ENCODE data around the gene PPIL1. TPM values are rescaled to one million over a fixed set of nuclear protein-coding genes. Genes with fewer than 3 reads are reported as not detected.

The PPIL1 gene
- total and polyA plus RNA-seq, 2 donors (not counting 1 experiment from before 2014, with no cell fraction given) = 17.5 to 30.6 TPM

DNA sequence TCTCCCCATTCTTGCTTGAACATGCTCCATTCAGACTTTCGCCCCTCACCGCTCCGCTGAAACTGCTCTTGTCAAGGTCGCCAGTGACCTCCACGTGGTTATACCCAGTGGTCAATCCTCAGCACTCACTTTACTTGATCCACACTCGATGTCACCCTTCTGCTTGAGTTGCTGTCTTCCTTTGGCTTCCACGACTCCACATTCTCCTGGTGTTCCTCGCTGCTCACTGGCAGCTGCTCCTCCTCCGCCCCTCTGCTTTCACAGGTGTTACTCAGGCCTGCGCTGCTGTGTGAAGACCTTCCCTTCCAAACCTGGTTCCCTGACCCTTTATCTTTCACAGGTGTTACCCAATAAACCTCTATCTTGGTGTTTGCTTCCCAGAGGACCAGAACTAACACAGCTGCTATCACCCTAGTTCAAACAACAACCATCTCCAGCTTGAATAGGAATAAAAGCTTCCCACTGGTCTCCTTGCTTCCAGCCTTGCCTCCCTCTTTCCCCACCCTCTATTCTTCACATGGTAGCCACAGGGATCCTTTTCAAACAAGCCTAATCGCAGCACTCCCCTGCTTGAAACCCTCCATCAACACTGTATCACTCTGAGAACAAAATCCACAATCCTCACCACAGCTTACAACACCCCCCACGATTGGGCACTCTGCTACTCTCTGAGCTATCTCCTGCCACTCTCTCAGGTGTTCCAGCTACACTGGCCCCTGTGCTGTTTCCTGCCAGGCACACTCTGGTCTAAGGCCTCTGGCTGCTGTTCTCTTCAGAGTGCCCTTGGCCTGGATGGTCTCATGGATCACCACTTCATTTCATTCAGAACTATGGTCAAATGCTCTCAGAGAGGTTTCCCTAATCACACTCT lies 10.7 kb downstream of the PPIL1 start:
- Histone ChIP-seq H4K20me1 (ENCODE audit: control insufficient read depth, extremely low read depth, insufficient read depth, low read length) (no peaks in the 10 kb centered on the region), H2AFZ (ENCODE audit: low read length) (no peak overlapping the region), H3K9me3 (ENCODE audit: control insufficient read depth, insufficient read depth, low read depth, low read length) (no peaks in the 10 kb centered on the region), H3K36me3 (ENCODE audit: control insufficient read depth, insufficient read depth, low read length) (peaks cover 2% of the 10 kb centered on the region), H3K9ac (ENCODE audit: insufficient read depth, low read length) (no peak overlapping the region), H3K4me3 (replicated peaks in 1 of 4; ENCODE audit: control extremely low read depth in 1 of 4, insufficient read depth in 1 of 4, low read depth in 3 of 4, low read length in 4 of 4) (no peak overlapping the region), H3K27me3 (ENCODE audit: control insufficient read depth, insufficient read depth, low read length) (no peaks in the 10 kb centered on the region), H3K27ac (ENCODE audit: insufficient read depth, low read length) (no peak overlapping the region), H3K4me1 (ENCODE audit: control insufficient read depth, extremely low read depth, insufficient read depth, low read length) (no peaks in the 10 kb centered on the region), H3K4me2 (ENCODE audit: extremely low read depth, insufficient read depth, low read length) (no peak overlapping the region), H3K79me2 (ENCODE audit: control insufficient read depth, insufficient read depth, low read length) (peaks cover 2% of the 10 kb centered on the region)
- no peak for TF ChIP-seq EZH2 (IDR thresholded peaks at IDR 0.05; ENCODE audit: low read length, missing control alignments)
- TF ChIP-seq, protein P1, sequence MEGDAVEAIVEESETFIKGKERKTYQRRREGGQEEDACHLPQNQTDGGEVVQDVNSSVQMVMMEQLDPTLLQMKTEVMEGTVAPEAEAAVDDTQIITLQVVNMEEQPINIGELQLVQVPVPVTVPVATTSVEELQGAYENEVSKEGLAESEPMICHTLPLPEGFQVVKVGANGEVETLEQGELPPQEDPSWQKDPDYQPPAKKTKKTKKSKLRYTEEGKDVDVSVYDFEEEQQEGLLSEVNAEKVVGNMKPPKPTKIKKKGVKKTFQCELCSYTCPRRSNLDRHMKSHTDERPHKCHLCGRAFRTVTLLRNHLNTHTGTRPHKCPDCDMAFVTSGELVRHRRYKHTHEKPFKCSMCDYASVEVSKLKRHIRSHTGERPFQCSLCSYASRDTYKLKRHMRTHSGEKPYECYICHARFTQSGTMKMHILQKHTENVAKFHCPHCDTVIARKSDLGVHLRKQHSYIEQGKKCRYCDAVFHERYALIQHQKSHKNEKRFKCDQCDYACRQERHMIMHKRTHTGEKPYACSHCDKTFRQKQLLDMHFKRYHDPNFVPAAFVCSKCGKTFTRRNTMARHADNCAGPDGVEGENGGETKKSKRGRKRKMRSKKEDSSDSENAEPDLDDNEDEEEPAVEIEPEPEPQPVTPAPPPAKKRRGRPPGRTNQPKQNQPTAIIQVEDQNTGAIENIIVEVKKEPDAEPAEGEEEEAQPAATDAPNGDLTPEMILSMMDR (conservative IDR thresholded peaks at IDR 0.05 in 1 of 2, IDR thresholded peaks at IDR 0.05 in 1 of 2; ENCODE audit: low read depth in 1 of 2, low read length in 2 of 2) = no peak
- DNase-seq (ENCODE audit: low read depth in 2 of 2) = no peak

DNA sequence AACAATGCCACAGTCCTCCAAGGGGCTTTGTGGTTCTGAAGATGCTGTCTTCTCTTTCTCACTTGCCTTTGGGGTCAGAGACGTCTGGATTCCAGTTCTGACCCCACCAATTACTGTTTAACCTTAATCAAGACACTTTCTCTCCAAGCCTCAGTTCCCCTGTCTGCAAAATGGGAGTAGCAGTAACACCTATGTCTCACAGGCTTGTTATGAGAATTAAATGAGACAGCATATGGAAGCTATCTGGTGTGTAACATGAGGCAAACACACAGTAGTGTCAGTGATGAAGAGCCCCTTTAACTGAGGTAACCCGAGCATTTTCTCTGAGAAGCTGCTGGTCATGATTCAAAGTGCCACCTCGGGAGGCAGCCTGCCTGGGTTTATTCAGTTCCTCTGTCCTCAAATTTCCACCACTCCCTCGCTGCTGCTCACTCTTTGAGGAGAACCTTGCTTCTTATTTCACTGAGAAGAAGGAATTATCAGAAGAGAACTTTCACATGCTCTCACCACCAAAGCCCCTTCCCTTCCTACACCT lies 11.7 kb downstream of the PPIL1 start:
- H4K20me1 ChIP-seq (ENCODE audit: control insufficient read depth, extremely low read depth, insufficient read depth, low read length) = no peaks in the 10 kb centered on the region
- no peak overlapping the region for H3K9ac ChIP-seq (ENCODE audit: insufficient read depth, low read length)
- H3K4me3 ChIP-seq (replicated peaks in 1 of 4; ENCODE audit: control extremely low read depth in 1 of 4, insufficient read depth in 1 of 4, low read depth in 3 of 4, low read length in 4 of 4) = no peak overlapping the region
- peaks cover 2% of the 10 kb centered on the region for H3K79me2 ChIP-seq (ENCODE audit: control insufficient read depth, insufficient read depth, low read length)
- no peak overlapping the region for H3K27ac ChIP-seq (ENCODE audit: insufficient read depth, low read length)
- peaks cover 2% of the 10 kb centered on the region for H3K4me1 ChIP-seq (ENCODE audit: control insufficient read depth, extremely low read depth, insufficient read depth, low read length)
- H3K4me2 ChIP-seq (ENCODE audit: extremely low read depth, insufficient read depth, low read length) = no peak overlapping the region
- no peaks in the 10 kb centered on the region for H3K27me3 ChIP-seq (ENCODE audit: control insufficient read depth, insufficient read depth, low read length)
- no peak overlapping the region for H2AFZ ChIP-seq (ENCODE audit: low read length)
- no peak for DNase-seq (ENCODE audit: low read depth in 2 of 2)
- peaks cover 2% of the 10 kb centered on the region for H3K36me3 ChIP-seq (ENCODE audit: control insufficient read depth, insufficient read depth, low read length)
- H3K9me3 ChIP-seq (ENCODE audit: control insufficient read depth, insufficient read depth, low read depth, low read length) = no peaks in the 10 kb centered on the region
- TF ChIP-seq, protein P1 (conservative IDR thresholded peaks at IDR 0.05 in 1 of 2, IDR thresholded peaks at IDR 0.05 in 1 of 2; ENCODE audit: low read depth in 1 of 2, low read length in 2 of 2) = no peak
- no peak for TF ChIP-seq EZH2 (IDR thresholded peaks at IDR 0.05; ENCODE audit: low read length, missing control alignments)

DNA sequence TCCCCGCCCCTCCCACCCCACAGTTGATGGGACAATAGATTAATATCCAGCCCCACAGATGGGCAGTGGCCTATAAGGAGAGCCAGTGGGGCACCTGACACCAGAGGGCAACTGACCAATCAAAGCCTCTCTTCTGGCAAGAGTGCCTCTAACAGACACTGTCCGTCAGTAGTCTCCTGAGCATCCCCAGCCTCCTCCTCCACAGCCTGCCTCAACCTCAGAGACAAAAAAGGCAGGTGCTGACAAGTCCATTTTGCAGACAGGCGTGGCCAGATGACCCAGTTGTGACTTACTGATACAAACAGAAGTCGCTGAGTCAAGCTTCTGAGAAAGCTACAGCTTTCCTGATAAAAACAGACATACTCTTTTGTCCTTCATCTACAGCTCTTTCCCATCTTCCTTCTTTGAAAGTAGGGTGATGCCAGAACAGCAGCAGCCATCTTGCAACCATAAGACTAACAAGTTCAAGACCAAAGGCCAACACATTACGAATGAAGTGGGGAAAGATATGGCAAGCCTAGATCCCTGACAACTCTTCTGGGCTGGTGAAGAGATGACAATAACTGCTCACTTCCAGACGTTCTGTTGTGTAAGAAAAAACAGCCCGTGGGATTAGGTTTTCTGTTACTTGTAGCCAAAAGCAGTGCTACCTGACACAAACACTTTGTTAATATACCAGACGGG lies 12.3 kb downstream of the PPIL1 start:
- H2AFZ ChIP-seq (ENCODE audit: low read length) = no peak overlapping the region
- no peaks in the 10 kb centered on the region for H4K20me1 ChIP-seq (ENCODE audit: control insufficient read depth, extremely low read depth, insufficient read depth, low read length)
- no peaks in the 10 kb centered on the region for H3K9me3 ChIP-seq (ENCODE audit: control insufficient read depth, insufficient read depth, low read depth, low read length)
- no peak overlapping the region for H3K27ac ChIP-seq (ENCODE audit: insufficient read depth, low read length)
- no peak overlapping the region for H3K4me2 ChIP-seq (ENCODE audit: extremely low read depth, insufficient read depth, low read length)
- H3K4me3 ChIP-seq (replicated peaks in 1 of 4; ENCODE audit: control extremely low read depth in 1 of 4, insufficient read depth in 1 of 4, low read depth in 3 of 4, low read length in 4 of 4) = no peak overlapping the region
- peaks cover 2% of the 10 kb centered on the region for H3K36me3 ChIP-seq (ENCODE audit: control insufficient read depth, insufficient read depth, low read length)
- peaks cover 4% of the 10 kb centered on the region for H3K79me2 ChIP-seq (ENCODE audit: control insufficient read depth, insufficient read depth, low read length)
- TF ChIP-seq EZH2 (IDR thresholded peaks at IDR 0.05; ENCODE audit: low read length, missing control alignments) = no peak
- TF ChIP-seq, protein P1 (conservative IDR thresholded peaks at IDR 0.05 in 1 of 2, IDR thresholded peaks at IDR 0.05 in 1 of 2; ENCODE audit: low read depth in 1 of 2, low read length in 2 of 2) = no peak
- H3K9ac ChIP-seq (ENCODE audit: insufficient read depth, low read length) = no peak overlapping the region
- DNase-seq (ENCODE audit: low read depth in 2 of 2) = no peak
- H3K27me3 ChIP-seq (ENCODE audit: control insufficient read depth, insufficient read depth, low read length) = no peaks in the 10 kb centered on the region
- peaks cover 2% of the 10 kb centered on the region for H3K4me1 ChIP-seq (ENCODE audit: control insufficient read depth, extremely low read depth, insufficient read depth, low read length)

Data from fibroblast of lung (primary cell).